HFFc6 (cell line): ENCODE measurements around the gene MDFI. TPM values are rescaled to one million over a fixed set of nuclear protein-coding genes. Genes with fewer than 3 reads are reported as not detected.

Experiments used
- DNase-seq: peaks from one replicate; pipeline ENCODE4 v3.0.0-alpha.2; 2018
- H3K27ac Mint-ChIP-seq: 2 replicates; pipeline ENCODE4 v1.8.0; 2020; ENCODE audit warnings: mild to moderate bottlenecking, mixed read lengths
- H3K27me3 Mint-ChIP-seq: 2 replicates; pipeline ENCODE4 v1.8.0; 2021; ENCODE audit warnings: mild to moderate bottlenecking, moderate library complexity, mixed read lengths; ENCODE audit not compliant: insufficient read depth
- H3K36me3 Mint-ChIP-seq: 2 replicates; pipeline ENCODE4 v1.8.0; 2021; ENCODE audit warnings: low read depth, mixed read lengths
- H3K4me1 Mint-ChIP-seq: 2 replicates; pipeline ENCODE4 v1.8.0; 2020; ENCODE audit warnings: low read depth, mixed read lengths
- H3K4me3 Mint-ChIP-seq: 2 replicates; pipeline ENCODE4 v1.8.0; 2020; ENCODE audit warnings: mild to moderate bottlenecking, moderate library complexity, mixed read lengths
- H3K9me3 Mint-ChIP-seq: 2 replicates; pipeline ENCODE4 v1.8.0; 2020; ENCODE audit warnings: mild to moderate bottlenecking, mixed read lengths
- total RNA-seq, 6 experiments: library from RNA; stranded (reverse); fragmentation: NEBNext Ultra II Directional; extraction: Animal tissue kit (Norgen Biotek cat#: 25700); gene quantifications; 2 replicates in 1 of 6; 3 replicates in 5 of 6; pipeline ENCODE4 v1.2.3, GENCODE V29; 2021
- TF ChIP-seq, protein P1 (sequence below): fragments of 200-600 bp; sonication (generic); IDR thresholded peaks from 2 replicates; pipeline ENCODE4 v1.5.0; 2021; ENCODE audit warnings: antibody characterized with exemption, mild to moderate bottlenecking

MDFI gene
- total RNA-seq, 6 experiments from 2014 or later, result 0.38 to 0.96 TPM; not detected in 4

DNA sequence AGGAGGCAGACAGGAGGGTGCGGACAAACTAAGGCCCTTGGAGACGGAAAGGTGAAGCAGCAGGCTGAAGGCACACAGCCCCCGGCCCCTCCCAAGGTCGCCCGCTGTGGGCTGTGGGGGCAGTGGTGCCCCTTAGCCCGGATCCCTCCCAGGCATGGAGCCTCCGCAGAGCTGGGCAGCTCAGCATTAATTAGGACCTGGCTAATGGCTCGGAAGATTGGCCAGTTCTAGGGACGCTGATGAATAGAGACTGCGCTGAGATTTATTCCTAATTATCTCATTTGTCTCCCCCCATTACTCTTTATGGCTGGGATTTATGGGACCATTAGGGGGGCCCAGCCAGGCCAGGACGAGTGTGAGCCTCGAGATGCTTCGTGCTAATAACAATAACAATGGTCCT is 20.4 kb downstream of the MDFI start:
- no peaks in the 10 kb centered on the region for H3K36me3 Mint-ChIP-seq
- no peak for DNase-seq
- TF ChIP-seq, protein P1, sequence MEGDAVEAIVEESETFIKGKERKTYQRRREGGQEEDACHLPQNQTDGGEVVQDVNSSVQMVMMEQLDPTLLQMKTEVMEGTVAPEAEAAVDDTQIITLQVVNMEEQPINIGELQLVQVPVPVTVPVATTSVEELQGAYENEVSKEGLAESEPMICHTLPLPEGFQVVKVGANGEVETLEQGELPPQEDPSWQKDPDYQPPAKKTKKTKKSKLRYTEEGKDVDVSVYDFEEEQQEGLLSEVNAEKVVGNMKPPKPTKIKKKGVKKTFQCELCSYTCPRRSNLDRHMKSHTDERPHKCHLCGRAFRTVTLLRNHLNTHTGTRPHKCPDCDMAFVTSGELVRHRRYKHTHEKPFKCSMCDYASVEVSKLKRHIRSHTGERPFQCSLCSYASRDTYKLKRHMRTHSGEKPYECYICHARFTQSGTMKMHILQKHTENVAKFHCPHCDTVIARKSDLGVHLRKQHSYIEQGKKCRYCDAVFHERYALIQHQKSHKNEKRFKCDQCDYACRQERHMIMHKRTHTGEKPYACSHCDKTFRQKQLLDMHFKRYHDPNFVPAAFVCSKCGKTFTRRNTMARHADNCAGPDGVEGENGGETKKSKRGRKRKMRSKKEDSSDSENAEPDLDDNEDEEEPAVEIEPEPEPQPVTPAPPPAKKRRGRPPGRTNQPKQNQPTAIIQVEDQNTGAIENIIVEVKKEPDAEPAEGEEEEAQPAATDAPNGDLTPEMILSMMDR, result no peak
- no peaks in the 10 kb centered on the region for H3K9me3 Mint-ChIP-seq
- peaks cover 7% of the 10 kb centered on the region; the same call in 1 of the 2 replicates for H3K4me1 Mint-ChIP-seq
- H3K27ac Mint-ChIP-seq, result no peak overlapping the region
- H3K4me3 Mint-ChIP-seq, result no peak overlapping the region
- peaks cover 55% of the 10 kb centered on the region for H3K27me3 Mint-ChIP-seq

DNA sequence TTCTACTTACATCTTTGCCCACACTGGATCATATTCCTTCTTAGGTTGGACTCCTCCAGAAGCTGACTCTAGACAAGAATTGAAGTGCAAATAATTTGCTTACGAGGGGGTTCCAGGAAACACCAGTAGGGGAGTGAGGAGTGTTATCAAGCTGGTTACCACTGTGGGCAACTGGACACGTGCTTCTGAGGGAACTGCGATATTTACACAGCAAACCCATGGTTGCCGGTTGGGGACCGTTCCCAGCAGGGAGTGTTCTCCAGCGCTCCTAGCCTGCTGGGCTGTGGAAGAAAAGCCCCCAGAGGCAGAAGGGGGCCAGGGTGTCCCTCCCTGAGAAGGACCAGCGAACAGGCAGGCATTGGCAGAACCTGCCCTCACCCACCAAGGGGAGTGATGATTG is 21.7 kb downstream of the MDFI start:
- Mint-ChIP-seq H3K4me1 (peaks cover 7% of the 10 kb centered on the region; the same call in 1 of the 2 replicates), H3K27me3 (peaks cover 52% of the 10 kb centered on the region), H3K4me3 (no peak overlapping the region), H3K27ac (no peak overlapping the region), H3K9me3 (no peaks in the 10 kb centered on the region), H3K36me3 (no peaks in the 10 kb centered on the region)
- DNase-seq, result no peak
- TF ChIP-seq, protein P1, result no peak

DNA sequence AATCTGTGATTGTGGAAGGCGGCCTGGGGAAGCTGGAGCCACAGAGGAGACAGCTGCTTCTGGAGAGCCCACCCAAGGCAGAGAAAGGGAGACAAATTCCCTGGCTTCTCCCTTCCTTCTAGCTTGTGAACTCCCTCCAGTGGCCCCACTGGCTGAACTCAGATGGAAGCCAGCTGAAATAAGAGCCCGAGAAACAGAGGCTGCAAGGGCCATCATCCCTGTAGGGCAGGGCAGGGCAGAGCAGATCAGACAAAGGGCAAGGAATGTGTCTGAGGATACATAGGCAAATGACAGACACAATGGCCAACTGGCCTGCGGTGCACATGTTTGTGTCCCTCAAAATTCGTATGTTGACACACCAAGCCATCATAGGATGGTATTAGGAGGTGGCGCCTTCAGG is 25.3 kb downstream of the MDFI start:
- peaks cover 39% of the 10 kb centered on the region for H3K27me3 Mint-ChIP-seq
- no peaks in the 10 kb centered on the region for H3K36me3 Mint-ChIP-seq
- no peaks in the 10 kb centered on the region for H3K4me1 Mint-ChIP-seq
- no peaks in the 10 kb centered on the region for H3K9me3 Mint-ChIP-seq
- no peak for DNase-seq
- H3K27ac Mint-ChIP-seq, result no peak overlapping the region
- no peak overlapping the region for H3K4me3 Mint-ChIP-seq
- TF ChIP-seq, protein P1, result no peak

DNA sequence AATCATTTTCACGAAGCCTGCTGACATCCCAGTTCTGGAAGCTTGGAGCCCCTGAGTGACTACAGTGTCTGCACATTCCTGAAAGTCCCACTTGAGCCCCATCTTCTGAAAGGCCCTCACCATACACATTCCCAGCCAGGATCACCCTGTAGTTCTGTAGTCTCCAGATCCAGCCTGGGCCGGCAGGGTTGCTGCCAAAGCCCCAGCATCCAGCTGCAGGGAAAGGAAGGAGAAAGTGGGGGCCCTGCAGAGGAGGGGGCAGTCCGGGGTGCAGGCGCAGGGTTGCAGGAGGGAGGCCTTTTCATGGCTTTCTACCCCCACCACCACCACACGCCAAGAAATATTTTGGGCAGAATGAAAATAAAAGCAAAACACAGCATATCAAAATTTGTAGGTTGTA is 26.0 kb downstream of the MDFI start:
- H3K27me3 Mint-ChIP-seq, result peaks cover 35% of the 10 kb centered on the region
- DNase-seq, result no peak
- TF ChIP-seq, protein P1, result no peak
- no peaks in the 10 kb centered on the region for H3K9me3 Mint-ChIP-seq
- H3K4me1 Mint-ChIP-seq, result no peaks in the 10 kb centered on the region
- H3K27ac Mint-ChIP-seq, result no peak overlapping the region
- H3K4me3 Mint-ChIP-seq, result no peak overlapping the region
- no peaks in the 10 kb centered on the region for H3K36me3 Mint-ChIP-seq

DNA sequence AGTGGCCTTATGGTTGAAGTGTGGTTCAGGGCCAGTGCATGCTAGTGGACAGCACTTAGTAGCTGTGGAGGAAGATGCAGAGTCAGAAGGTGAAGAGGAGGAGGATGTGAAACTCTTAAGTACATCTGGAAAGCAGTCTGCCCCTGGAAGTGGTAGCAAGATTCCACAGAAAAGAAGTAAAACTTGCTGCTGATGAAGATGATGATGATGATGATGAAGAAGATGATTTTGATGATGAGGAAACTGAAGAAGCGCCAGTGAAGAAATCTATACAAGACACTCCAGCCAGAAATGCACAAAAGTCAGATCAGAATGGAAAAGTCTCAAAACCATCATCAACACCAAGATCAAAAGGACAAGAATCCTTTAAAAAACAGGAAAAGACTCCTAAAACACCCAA is 28.9 kb downstream of the MDFI start:
- Mint-ChIP-seq H3K36me3 (no peaks in the 10 kb centered on the region), H3K27me3 (peaks cover 42% of the 10 kb centered on the region), H3K9me3 (no peaks in the 10 kb centered on the region), H3K4me3 (no peak overlapping the region), H3K4me1 (no peaks in the 10 kb centered on the region), H3K27ac (no peak overlapping the region)
- TF ChIP-seq, protein P1, result no peak
- no peak for DNase-seq

DNA sequence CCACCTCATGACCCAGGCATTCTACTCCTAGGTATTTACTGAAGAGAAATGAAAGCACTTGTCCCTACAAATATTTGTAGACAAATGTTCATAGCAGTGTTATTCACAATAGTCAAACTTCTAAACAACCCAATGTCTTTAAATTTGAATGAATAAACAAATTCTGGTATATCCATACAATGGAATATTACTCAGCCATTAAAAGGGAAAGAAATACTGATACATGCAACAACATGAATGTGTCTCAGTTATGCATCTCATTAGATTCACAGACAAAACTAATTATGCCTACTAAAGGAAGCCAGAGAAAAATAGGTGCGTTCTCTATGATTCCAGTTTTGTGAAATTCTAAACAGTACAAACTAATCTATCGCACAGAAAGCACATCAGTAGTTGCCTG is 30.7 kb downstream of the MDFI start:
- peaks cover 36% of the 10 kb centered on the region for H3K27me3 Mint-ChIP-seq
- no peak for DNase-seq
- TF ChIP-seq, protein P1, result no peak
- no peaks in the 10 kb centered on the region for H3K36me3 Mint-ChIP-seq
- no peak overlapping the region for H3K27ac Mint-ChIP-seq
- H3K4me3 Mint-ChIP-seq, result no peak overlapping the region
- no peaks in the 10 kb centered on the region for H3K9me3 Mint-ChIP-seq
- H3K4me1 Mint-ChIP-seq, result no peaks in the 10 kb centered on the region
